Endothelial cell (in vitro differentiated cells): ENCODE results near the gene GALNT17. TPM values are rescaled to one million over a fixed set of nuclear protein-coding genes. Genes with fewer than 3 reads are reported as not detected.

Experiments used
- DNase-seq: peaks from one replicate; pipeline ENCODE4 v3.0.0; 2021; ENCODE audit warnings: low spot score
- H3K27ac Mint-ChIP-seq: one replicate; pipeline ENCODE4 v1.8.0; 2021; ENCODE audit warnings: mixed read lengths, inconsistent platforms; ENCODE audit not compliant: unreplicated experiment
- H3K27me3 Mint-ChIP-seq: one replicate; pipeline ENCODE4 v1.8.0; 2021; ENCODE audit warnings: mild to moderate bottlenecking, moderate library complexity, mixed read lengths, inconsistent platforms; ENCODE audit not compliant: unreplicated experiment
- H3K36me3 Mint-ChIP-seq: one replicate; pipeline ENCODE4 v1.8.0; 2021; ENCODE audit warnings: mild to moderate bottlenecking, low read depth, mixed read lengths, inconsistent platforms; ENCODE audit not compliant: unreplicated experiment
- H3K4me1 Mint-ChIP-seq: one replicate; pipeline ENCODE4 v1.8.0; 2021; ENCODE audit warnings: mild to moderate bottlenecking, mixed read lengths, inconsistent platforms; ENCODE audit not compliant: unreplicated experiment
- H3K4me3 Mint-ChIP-seq: one replicate; pipeline ENCODE4 v1.8.0; 2021; ENCODE audit warnings: mild to moderate bottlenecking, mixed read lengths, inconsistent platforms; ENCODE audit not compliant: unreplicated experiment
- H3K9me3 Mint-ChIP-seq: one replicate; pipeline ENCODE4 v1.8.0; 2021; ENCODE audit warnings: mixed read lengths, inconsistent platforms; ENCODE audit not compliant: unreplicated experiment
- CTCF ChIP-seq: fragments of 200-600 bp; sonication (generic); IDR thresholded peaks from one replicate; pipeline ENCODE4 v1.5.0; 2021; ENCODE audit warnings: antibody characterized with exemption; ENCODE audit not compliant: unreplicated experiment
- total RNA-seq: library from RNA; stranded (reverse); fragmentation: NEBNext Ultra II Directional; extraction: Animal tissue kit (Norgen Biotek cat#: 25700); gene quantifications from one replicate; pipeline ENCODE4 v1.2.1, GENCODE V29; 2021; ENCODE audit not compliant: unreplicated experiment

Gene GALNT17
- total RNA-seq, 1 donor from 2014 or later: 0.38 TPM

- H3K27ac Mint-ChIP-seq: no peak overlapping the region
Observed at GRCh38 chr7:71308096-71308495, 176.2 kb downstream of the GALNT17 start.

GRCh38 chr7:71311576-71311975 lies 179.6 kb downstream of the GALNT17 start:
- no peak for DNase-seq
- Mint-ChIP-seq H3K9me3 (peaks cover 9% of the 10 kb centered on the region), H3K4me1 (no peaks in the 10 kb centered on the region), H3K36me3 (no peaks in the 10 kb centered on the region), H3K27me3 (peaks cover 2% of the 10 kb centered on the region), H3K27ac (no peak overlapping the region), H3K4me3 (no peak overlapping the region)
- no peak for TF ChIP-seq CTCF

More at GRCh38 chr7:71308096-71308495, 176.2 kb downstream of the GALNT17 start:
- Mint-ChIP-seq H3K27me3 (no peaks in the 10 kb centered on the region), H3K4me1 (no peaks in the 10 kb centered on the region), H3K4me3 (no peak overlapping the region), H3K9me3 (no peaks in the 10 kb centered on the region), H3K36me3 (no peaks in the 10 kb centered on the region)
- no peak for TF ChIP-seq CTCF
- DNase-seq: no peak

GRCh38 chr7:71312755-71313490 lies 181.0 kb downstream of the GALNT17 start:
- Mint-ChIP-seq H3K4me3 (no peak overlapping the region), H3K27me3 (peaks cover 2% of the 10 kb centered on the region), H3K4me1 (no peaks in the 10 kb centered on the region), H3K9me3 (peaks cover 18% of the 10 kb centered on the region), H3K27ac (no peak overlapping the region), H3K36me3 (no peaks in the 10 kb centered on the region)
- TF ChIP-seq CTCF: no peak
- no peak for DNase-seq

GRCh38 chr7:71313553-71313952 lies 181.6 kb downstream of the GALNT17 start:
- Mint-ChIP-seq H3K36me3 (no peaks in the 10 kb centered on the region), H3K27me3 (peaks cover 2% of the 10 kb centered on the region), H3K4me3 (no peak overlapping the region), H3K27ac (no peak overlapping the region), H3K9me3 (peaks cover 18% of the 10 kb centered on the region), H3K4me1 (no peaks in the 10 kb centered on the region)
- no peak for DNase-seq
- no peak for TF ChIP-seq CTCF

GRCh38 chr7:71320916-71321315 lies 189.0 kb downstream of the GALNT17 start:
- no peak for TF ChIP-seq CTCF
- H3K36me3 Mint-ChIP-seq: peaks cover 4% of the 10 kb centered on the region
- no peaks in the 10 kb centered on the region for H3K4me1 Mint-ChIP-seq
- H3K4me3 Mint-ChIP-seq: no peak overlapping the region
- no peak for DNase-seq
- H3K27me3 Mint-ChIP-seq: peaks cover 7% of the 10 kb centered on the region
- no peak overlapping the region for H3K27ac Mint-ChIP-seq
- peaks cover 18% of the 10 kb centered on the region for H3K9me3 Mint-ChIP-seq
